Daoy (cell line): ENCODE data around the gene CEMIP. TPM values are rescaled to one million over a fixed set of nuclear protein-coding genes. Genes with fewer than 3 reads are reported as not detected.
A peak's percentile ranks its signal among the peaks of the same experiment; 100 is the strongest.

Experiments used
- DNase-seq: peaks from one replicate; pipeline ENCODE4 v3.0.0-alpha.2; 2015; ENCODE audit warnings: low read depth
- total RNA-seq: library from RNA; depleted of rRNA; stranded (reverse); fragments of >200 nt; shearing (Covaris generic); gene quantifications from 2 replicates; pipeline ENCODE4 v1.2.3, GENCODE V29; 2014

The CEMIP gene
- total RNA-seq, 1 experiment from 2014 or later = 5.1 TPM

- DNase-seq = no peak
These were observed 200.5 kb downstream of the CEMIP start for GRCh38 chr15:80979538-80980200.

GRCh38 chr15:80982205-80982604, 203.0 kb downstream of the CEMIP start:
- no peak for DNase-seq

GRCh38 chr15:80982839-80983238, 203.7 kb downstream of the CEMIP start:
- no peak for DNase-seq

DNA sequence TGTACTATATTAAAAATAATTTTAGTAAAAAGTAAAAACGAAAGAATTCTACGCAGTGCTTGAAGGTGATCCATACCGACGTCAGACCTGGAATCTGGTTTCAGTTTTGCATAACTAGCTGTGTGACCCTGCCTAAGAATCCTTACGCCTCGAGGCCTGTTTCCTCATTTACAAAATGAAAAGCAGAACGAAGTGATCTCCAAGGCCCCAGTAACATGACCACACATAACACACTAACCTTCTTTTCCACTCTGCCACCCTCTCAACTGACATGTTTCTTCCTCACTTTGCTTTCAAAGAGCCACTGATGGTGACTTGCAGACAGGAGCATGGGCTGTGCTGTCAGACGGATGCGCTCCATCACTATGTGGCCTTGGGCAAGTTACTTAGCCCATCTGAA, 205.7 kb downstream of the CEMIP start:
- no peak for DNase-seq

- DNase-seq = no peak
These were observed 206.8 kb downstream of the CEMIP start for GRCh38 chr15:80985981-80986380.

DNA sequence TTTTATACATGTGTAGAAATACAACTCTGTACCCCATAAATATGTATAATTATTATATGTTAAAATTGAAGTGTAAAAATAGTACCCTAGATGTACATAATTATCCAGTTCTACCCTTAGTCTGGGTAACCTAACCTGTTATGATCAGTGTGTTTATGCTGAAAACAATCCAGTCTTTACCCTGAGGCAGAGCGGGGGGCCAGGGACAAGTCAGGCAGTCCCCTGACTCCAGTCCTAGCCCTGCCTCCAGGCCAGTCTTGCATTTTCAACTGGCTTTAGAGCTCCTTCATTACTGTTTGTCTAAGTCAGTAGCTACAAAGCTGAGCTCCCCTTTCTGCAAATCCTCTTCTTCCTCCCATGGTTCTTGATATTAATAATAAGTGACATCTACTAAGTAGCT, 207.3 kb downstream of the CEMIP start:
- no peak for DNase-seq

- no peak for DNase-seq
These were observed 209.1 kb downstream of the CEMIP start for GRCh38 chr15:80988148-80988796.

- no peak for DNase-seq
These were observed 209.9 kb downstream of the CEMIP start for GRCh38 chr15:80989081-80989517.

DNA sequence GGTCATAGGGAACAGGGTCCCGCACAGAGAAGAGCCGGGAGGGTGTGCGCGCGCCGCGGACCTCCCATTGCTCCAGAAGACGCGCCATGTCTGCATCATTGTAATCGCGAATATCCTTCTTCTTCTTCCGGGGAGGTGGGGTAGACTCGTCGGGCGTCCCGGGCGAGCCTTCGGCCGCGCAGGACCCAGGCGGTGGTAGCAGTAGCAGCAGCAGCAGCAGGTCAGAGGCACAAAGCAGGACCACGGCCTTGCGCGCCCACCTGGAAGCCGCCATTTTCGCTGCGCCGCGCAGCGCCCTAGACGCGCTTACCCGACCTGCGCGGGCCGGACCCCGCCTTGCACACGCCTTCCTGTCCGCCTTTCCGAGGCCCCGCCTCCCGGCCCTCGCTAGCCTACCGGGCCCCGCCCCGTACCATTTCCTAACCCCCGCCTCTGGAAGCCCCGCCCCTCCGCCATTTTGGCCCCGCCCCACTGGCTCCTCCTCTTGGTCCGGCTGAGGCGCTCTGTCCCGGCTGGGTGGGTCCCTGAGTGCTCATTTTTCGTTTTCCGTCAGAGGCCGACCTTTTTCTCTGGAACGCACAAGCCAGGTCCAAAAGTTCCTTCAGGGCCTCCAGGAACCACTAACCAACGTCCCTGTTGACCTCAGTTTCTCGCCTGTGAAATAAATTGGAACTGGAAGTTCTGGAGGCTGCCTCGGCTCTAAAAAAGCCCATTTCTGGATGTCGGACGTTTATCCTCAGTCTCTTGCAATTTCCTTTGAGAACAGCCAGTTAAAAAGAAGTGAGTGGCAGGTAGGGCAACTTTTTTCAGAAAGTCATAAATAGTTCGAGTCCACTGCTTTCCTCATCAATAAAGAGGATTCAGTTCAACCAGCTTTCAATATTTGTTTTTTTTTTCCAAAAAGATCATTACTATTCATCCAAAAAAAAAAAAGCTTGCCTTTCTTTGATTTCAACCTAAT, 210.6 kb downstream of the CEMIP start, which contains the start of gene MESD:
MESD (minus strand) TSS at position 302 of the 961 bp plus-strand sequence; CDS start at position 274, 28 bp downstream.
- peak; percentile 96 for DNase-seq

DNA sequence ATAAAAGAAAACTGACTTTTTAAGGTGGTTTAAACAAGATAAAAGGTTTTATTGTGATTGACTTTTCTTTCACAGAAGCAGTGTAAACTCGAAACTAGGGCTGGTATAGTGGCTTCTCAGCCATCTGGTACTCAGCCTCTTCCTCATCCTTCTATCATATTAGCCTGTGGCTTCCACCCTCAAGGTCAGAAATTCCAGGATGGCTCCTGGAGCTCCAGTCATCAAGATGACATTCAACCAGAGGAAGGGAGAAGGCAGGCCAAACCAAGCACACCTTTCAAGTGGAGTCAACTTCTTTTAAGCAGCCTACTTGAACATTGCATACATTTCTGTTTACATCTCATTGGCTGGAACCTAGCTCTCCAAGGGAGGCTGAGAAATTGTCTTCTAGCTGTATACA, 211.8 kb downstream of the CEMIP start:
- no peak for DNase-seq

- no peak for DNase-seq
These were observed 212.3 kb downstream of the CEMIP start for GRCh38 chr15:80991421-80991820.

DNA sequence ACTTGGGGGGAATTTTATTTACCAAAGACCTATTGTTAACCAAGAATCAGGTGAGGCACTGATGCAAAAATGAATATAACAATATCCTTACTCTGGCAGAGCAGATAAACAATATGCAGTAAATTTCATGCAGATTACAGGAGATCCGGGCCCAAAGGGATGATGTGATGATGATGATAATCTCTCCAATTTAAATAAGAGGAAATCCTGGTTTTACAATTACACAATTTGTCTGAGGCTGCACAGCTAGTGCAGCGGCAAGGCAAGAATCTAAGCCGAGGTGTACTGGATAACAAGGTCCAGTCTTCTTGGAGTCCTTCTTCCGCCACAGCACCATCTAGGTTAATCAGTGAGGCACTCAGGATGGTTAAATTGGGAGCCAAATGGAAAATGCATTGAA, 212.8 kb downstream of the CEMIP start:
- no peak for DNase-seq

GRCh38 chr15:80992441-80992840, 213.3 kb downstream of the CEMIP start:
- DNase-seq = no peak

DNA sequence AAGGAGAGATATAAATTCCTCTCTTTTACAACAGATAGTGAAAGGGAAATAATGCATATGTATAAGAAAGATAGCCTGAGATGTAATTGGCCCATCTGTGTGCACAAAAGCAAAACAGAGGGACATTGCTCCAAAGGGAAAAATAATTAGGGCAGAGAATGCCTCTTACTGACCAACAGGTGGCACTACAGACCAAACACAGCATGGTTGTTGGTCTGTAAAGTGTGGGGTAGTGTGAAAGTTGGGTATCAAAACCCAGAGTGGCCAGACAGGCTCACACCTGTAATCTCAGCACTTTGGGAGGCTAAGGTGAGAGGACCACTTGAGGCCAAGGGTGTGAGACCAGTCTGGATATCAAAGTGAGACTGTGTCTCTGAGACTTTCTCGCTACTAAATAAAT, 217.1 kb downstream of the CEMIP start:
- DNase-seq = no peak

DNA sequence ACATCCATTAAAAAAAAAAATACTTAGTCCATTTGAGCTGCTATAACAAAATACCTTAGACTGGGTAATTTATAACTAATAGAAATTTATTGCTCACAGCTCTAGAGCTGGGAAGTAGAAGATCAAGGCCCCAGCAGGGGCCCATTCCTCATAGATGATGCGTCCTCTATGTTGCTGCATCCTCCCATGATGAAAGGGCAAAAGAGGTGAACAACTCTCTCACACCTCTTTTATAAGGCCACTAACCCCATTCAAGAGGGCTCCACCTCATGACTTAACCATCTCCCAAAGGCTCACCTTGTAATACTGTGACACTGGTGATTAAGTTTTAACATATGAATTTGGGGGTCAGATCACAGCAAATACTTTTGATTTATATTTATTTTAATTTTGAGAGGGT, 218.5 kb downstream of the CEMIP start:
- no peak for DNase-seq

DNA sequence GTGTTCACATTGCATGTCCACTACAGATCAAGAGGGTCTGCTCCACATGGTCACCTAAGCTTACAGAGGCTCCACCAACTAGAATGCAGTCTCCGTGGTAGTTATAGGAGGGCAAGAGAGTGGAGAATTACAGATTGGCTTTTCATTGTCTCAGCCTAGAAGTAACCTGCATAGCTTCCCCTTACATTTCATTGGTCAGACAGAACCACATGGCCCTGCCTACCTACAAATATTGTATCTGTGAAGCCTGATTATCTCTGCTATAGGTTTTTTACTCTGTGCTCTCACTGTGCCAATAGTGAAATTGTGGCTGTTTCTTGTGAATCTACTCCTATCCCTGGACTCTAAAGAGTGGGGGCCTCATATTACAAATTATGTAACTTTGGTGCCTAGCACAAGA, 219.1 kb downstream of the CEMIP start:
- no peak for DNase-seq

GRCh38 chr15:80999623-81000036, 220.5 kb downstream of the CEMIP start:
- no peak for DNase-seq

GRCh38 chr15:81000144-81000623, 221.0 kb downstream of the CEMIP start:
- no peak for DNase-seq

- peak; percentile 94 for DNase-seq
These were observed 221.5 kb downstream of the CEMIP start, which contains the start of gene TLNRD1 for GRCh38 chr15:81000624-81001151. Gene TLNRD1, plus strand, starts transcription at chr15:81000923. Its CDS starts 1,349 bp downstream, at chr15:81002272.
